GM19023 (cell line): Measurements from ENCODE around the gene EXOC4.

ENCODE experiments used
- ATAC-seq: cut with Tn5 transposase; IDR thresholded peaks from one replicate; pipeline ENCODE4 v1.9.1; 2021; ENCODE audit warnings: mild to moderate bottlenecking, moderate library complexity; ENCODE audit not compliant: unreplicated experiment

EXOC4 gene

GRCh38 chr7:133360201-133360600, 107.3 kb downstream of the EXOC4 start:
- ATAC-seq: no peak

- no peak for ATAC-seq
Observed at GRCh38 chr7:133361806-133362205, 108.9 kb downstream of the EXOC4 start.

GRCh38 chr7:133364959-133365690, 112.2 kb downstream of the EXOC4 start:
- no peak for ATAC-seq

- no peak for ATAC-seq
Observed at GRCh38 chr7:133365917-133366316, 113.0 kb downstream of the EXOC4 start.

- ATAC-seq: no peak
Observed at GRCh38 chr7:133367561-133367960, 114.7 kb downstream of the EXOC4 start.

GRCh38 chr7:133369130-133369529, 116.3 kb downstream of the EXOC4 start:
- no peak for ATAC-seq

GRCh38 chr7:133371616-133372015, 118.7 kb downstream of the EXOC4 start:
- no peak for ATAC-seq

GRCh38 chr7:133372337-133372736, 119.5 kb downstream of the EXOC4 start:
- no peak for ATAC-seq

GRCh38 chr7:133376514-133376913, 123.6 kb downstream of the EXOC4 start:
- ATAC-seq: no peak

GRCh38 chr7:133381965-133382364, 129.1 kb downstream of the EXOC4 start:
- ATAC-seq: no peak

GRCh38 chr7:133382775-133383559, 130.1 kb downstream of the EXOC4 start:
- no peak for ATAC-seq

GRCh38 chr7:133386205-133386604, 133.3 kb downstream of the EXOC4 start:
- no peak for ATAC-seq

GRCh38 chr7:133389727-133390126, 136.8 kb downstream of the EXOC4 start:
- no peak for ATAC-seq

- no peak for ATAC-seq
Observed at GRCh38 chr7:133391206-133391605, 138.3 kb downstream of the EXOC4 start.

- ATAC-seq: no peak
Observed at GRCh38 chr7:133394369-133394768, 141.5 kb downstream of the EXOC4 start.

GRCh38 chr7:133395551-133395950, 142.7 kb downstream of the EXOC4 start:
- no peak for ATAC-seq

- no peak for ATAC-seq
Observed at GRCh38 chr7:133398506-133398905, 145.6 kb downstream of the EXOC4 start.

- no peak for ATAC-seq
Observed at GRCh38 chr7:133401225-133401624, 148.3 kb downstream of the EXOC4 start.

- ATAC-seq: no peak
Observed at GRCh38 chr7:133408212-133408611, 155.3 kb downstream of the EXOC4 start.

GRCh38 chr7:133409421-133409820, 156.5 kb downstream of the EXOC4 start:
- no peak for ATAC-seq

GRCh38 chr7:133409966-133410365, 157.1 kb downstream of the EXOC4 start:
- ATAC-seq: no peak

GRCh38 chr7:133411395-133411794, 158.5 kb downstream of the EXOC4 start:
- no peak for ATAC-seq
